Pancreas (tissue), 10 donors: ENCODE data around the gene TRIM66. TPM values are rescaled to one million over a fixed set of nuclear protein-coding genes. Genes with fewer than 3 reads are reported as not detected.

Source experiments
- ATAC-seq, 4 donors: fragments of 200-7000 bp; cut with Tn5 transposase; one replicate each; pipeline versions ENCODE4 v1.8.0 to v1.9.1; 2020; ENCODE audit warnings: mild to moderate bottlenecking in 4 of 4, moderate library complexity in 4 of 4
- DNase-seq, 6 donors: peaks; one replicate each; pipeline ENCODE4 v3.0.0-alpha.2; 2020
- FAIRE-seq: peaks from 2 replicates; lab custom pipeline; 2012; peaks lifted over from hg19 to GRCh38; lab: Jason Lieb, UNC
- H3K27ac ChIP-seq, 4 donors: fragments of 200-600 bp; sonication (generic); 1 replicate in 3 of 4; 2 replicates in 1 of 4; pipeline versions ENCODE4 v1.5.0 to v1.8.0; 2020
- H3K27me3 ChIP-seq, 4 donors: fragments of 200-600 bp; one replicate each; pipeline ENCODE4 v1.8.0; 2021
- H3K36me3 ChIP-seq, 3 donors: fragments of 200-600 bp; sonication (generic) in 1 of 3; one replicate each; pipeline versions ENCODE4 v1.5.0 to v1.8.0; 2020 to 2021
- H3K4me1 ChIP-seq, 3 donors: fragments of 200-600 bp; one replicate each; pipeline ENCODE4 v1.8.0; 2021
- H3K4me3 ChIP-seq, 4 donors: fragments of 200-600 bp; sonication (generic) in 2 of 4; one replicate each; pipeline versions ENCODE4 v1.5.0 to v1.8.0; 2020 to 2021
- H3K9me3 ChIP-seq, 4 donors: fragments of 200-600 bp; one replicate each; pipeline ENCODE4 v1.8.0; 2021
- CTCF ChIP-seq, 4 donors: fragments of 200-600 bp; sonication (generic) in 3 of 4; IDR thresholded peaks; one replicate each; pipeline versions ENCODE4 v1.5.0 to v1.8.0; 2021; ENCODE audit warnings: antibody characterized with exemption in 4 of 4
- WGBS, 2 donors: extraction: QIAGEN DNeasy Blood & Tissue Kit; methylation state at CpG; one replicate each; pipeline ENCODE4 v1.1.7; 2013; 5-methylcytosine and 5-hydroxymethylcytosine counted together
- intact Hi-C, 3 donors: fragments of 100-400 bp; cut with DNase I; formaldehyde crosslinking; loops; one replicate each; pipeline versions ENCODE4 v1.11.1 to v1.14.2; 2022
- polyA plus RNA-seq, 2 donors: library from polyadenylated mRNA; stranded (reverse); fragments of 200-250 nt; gene quantifications; one replicate each; pipeline ENCODE4 v1.2.3, GENCODE V29; 2013
- total RNA-seq, 6 donors: library from RNA; stranded (reverse); fragmentation: NEBNext Ultra II Directional in 4 of 6; extraction: Animal tissue kit (Norgen Biotek cat#: 25700) in 4 of 6; gene quantifications; one replicate each; pipeline versions ENCODE4 v1.2.1 to v1.2.4, GENCODE V29; 2021 to 2023
- donor health status: healthy with polysubstance abuse.
- donor health status: DM: no; HTN: no; CAD: no; lungs with moderate emphysema.
- donor health status: DM: no; HTN: no; CAD: no.
- donor health status: control.
- donor health status: control.
- donor health status: Bipolar disorder and iron deficiency.
- donor health status: DM: yes; HTN: yes; CAD: no.
- donor health status: DM: no; HTN: no; CAD: no.
- donor health status: DM: no; HTN: no; CAD: no.
- donor health status: DM: yes; HTN: yes; CAD: no.

The TRIM66 gene
- total and polyA plus RNA-seq, 8 donors, result 4.1 to 13.1 (median 9.8) TPM

DNA sequence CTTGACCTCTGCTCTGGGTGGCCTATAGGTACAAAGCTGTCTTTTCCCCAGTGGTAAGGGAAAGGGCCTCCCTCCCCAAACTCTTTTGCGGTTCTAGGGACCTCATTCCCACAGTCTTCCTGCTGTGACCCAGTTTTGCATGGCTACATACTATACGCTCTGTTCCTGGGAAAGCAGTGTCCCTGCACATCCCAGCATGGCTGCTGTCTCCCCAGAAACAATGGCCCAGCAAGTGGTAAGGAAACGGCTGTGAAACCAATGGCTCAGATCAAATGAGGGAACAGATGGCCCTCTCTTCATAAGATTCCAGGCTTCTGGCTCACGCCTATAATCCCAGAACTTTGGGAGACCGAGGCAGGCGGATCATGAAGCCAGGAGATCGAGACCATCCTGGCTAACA is 41.2 kb upstream of the TRIM66 start:
- Histone ChIP-seq H3K36me3 (peaks cover 0 to 8% (median 0%) of the 10 kb centered on the region in 3 donors), H3K27ac (no peak overlapping the region), H3K4me1 (peaks cover 11 to 31% (median 26%) of the 10 kb centered on the region in 3 donors), H3K9me3 (no peaks in the 10 kb centered on the region), H3K27me3 (no peaks in the 10 kb centered on the region), H3K4me3 (no peak overlapping the region)
- intact Hi-C loops, result no loop called here
- FAIRE-seq, result no peak
- TF ChIP-seq CTCF (IDR thresholded peaks at IDR 0.05), result no peak
- 93 to 94% methylated on average over 7 of the region's 7 CpGs for WGBS, 2 donors
- no peak for ATAC-seq
- no peak for DNase-seq

GRCh38 chr11:8722809-8723208 is 40.3 kb upstream of the TRIM66 start:
- Histone ChIP-seq H3K36me3 (peaks cover 0 to 8% (median 0%) of the 10 kb centered on the region in 3 donors), H3K4me1 (peaks cover 17 to 37% (median 32%) of the 10 kb centered on the region in 3 donors), H3K9me3 (no peaks in the 10 kb centered on the region), H3K27ac (no peak overlapping the region), H3K4me3 (no peak overlapping the region), H3K27me3 (no peaks in the 10 kb centered on the region)
- ATAC-seq (no peak), DNase-seq (peak in 1 of 6 donors; percentile 18), FAIRE-seq (no peak)
- TF ChIP-seq CTCF (IDR thresholded peaks at IDR 0.05), result no peak
- WGBS, 2 donors, result 94% methylated on average over 3 of the region's 3 CpGs
- intact Hi-C loops, result no loop called here

- FAIRE-seq (no peak), DNase-seq (peak in 1 of 6 donors; percentile 45), ATAC-seq (no peak)
- Histone ChIP-seq H3K27me3 (no peaks in the 10 kb centered on the region), H3K9me3 (no peaks in the 10 kb centered on the region), H3K4me3 (no peak overlapping the region), H3K4me1 (peaks cover 24 to 46% (median 36%) of the 10 kb centered on the region in 3 donors), H3K27ac (peak overlapping the region in 3 of 4 donors; percentile 28 to 80 (median 52)), H3K36me3 (peaks cover 0 to 8% (median 0%) of the 10 kb centered on the region in 3 donors)
- intact Hi-C loops, result no loop called here
- 69 to 76% methylated on average over 13 of the region's 13 CpGs for WGBS, 2 donors
- no peak for TF ChIP-seq CTCF (IDR thresholded peaks at IDR 0.05)
Observed at GRCh38 chr11:8721609-8722500, 39.4 kb upstream of the TRIM66 start.

GRCh38 chr11:8720868-8721608 is 38.6 kb upstream of the TRIM66 start:
- TF ChIP-seq CTCF (IDR thresholded peaks at IDR 0.05), result no peak
- Histone ChIP-seq H3K36me3 (peaks cover 0 to 6% (median 0%) of the 10 kb centered on the region in 3 donors), H3K27me3 (no peaks in the 10 kb centered on the region), H3K4me1 (peaks cover 24 to 47% (median 36%) of the 10 kb centered on the region in 3 donors), H3K9me3 (no peaks in the 10 kb centered on the region), H3K27ac (peak overlapping the region in 3 of 4 donors; percentile 28 to 80 (median 52)), H3K4me3 (no peak overlapping the region)
- ATAC-seq, result peak; percentile 36 to 56 (median 46)
- WGBS, 2 donors, result 38 to 45% methylated on average over 4 to 5 of the region's 5 CpGs
- DNase-seq, result peak in 2 of 6 donors; percentile 10 to 38
- intact Hi-C loops, result no loop called here
- no peak for FAIRE-seq
